WTC11 (cell line): ENCODE results near the gene SLC29A1. TPM values are rescaled to one million over a fixed set of nuclear protein-coding genes. Genes with fewer than 3 reads are reported as not detected.

Source experiments
- ATAC-seq: fragments of 200-7000 bp; cut with Tn5 transposase; 2 replicates; pipeline ENCODE4 v1.10.0; 2021; ENCODE audit warnings: mild to moderate bottlenecking, moderate library complexity
- CTCF ChIA-PET: fragments of 300-600 bp; sonication (Branson Sonifier 250); formaldehyde crosslinking; loops from one replicate; lab custom pipeline; 2021; ENCODE audit warnings: antibody characterized with exemption; lab: Charles Lee
- POLR2A ChIA-PET: fragments of 350-600 bp; sonication (Branson Sonifier 250); formaldehyde crosslinking; loops from one replicate; lab custom pipeline; 2021; ENCODE audit warnings: antibody characterized with exemption; lab: Charles Lee
- DNase-seq: peaks from one replicate; pipeline ENCODE4 v3.0.0; 2021; ENCODE audit warnings: low spot score
- H3K27ac Mint-ChIP-seq: 2 replicates; pipeline ENCODE4 v1.8.0; 2021; ENCODE audit warnings: mixed read lengths
- H3K27me3 Mint-ChIP-seq: 2 replicates; pipeline ENCODE4 v1.8.0; 2021; ENCODE audit warnings: low read depth, mild to moderate bottlenecking, moderate library complexity, mixed read lengths
- H3K36me3 Mint-ChIP-seq: 2 replicates; pipeline ENCODE4 v1.8.0; 2021; ENCODE audit warnings: mixed read lengths
- H3K4me1 Mint-ChIP-seq: 2 replicates; pipeline ENCODE4 v1.8.0; 2022; ENCODE audit warnings: mixed read lengths
- H3K4me3 Mint-ChIP-seq: 2 replicates; pipeline ENCODE4 v1.8.0; 2021; ENCODE audit warnings: mild to moderate bottlenecking, moderate library complexity, mixed read lengths
- H3K9me3 Mint-ChIP-seq: 2 replicates; pipeline ENCODE4 v1.8.0; 2021; ENCODE audit warnings: mixed read lengths
- ARID4B ChIP-seq: sonication (generic); formaldehyde crosslinking; IDR thresholded peaks from 2 replicates; pipeline ENCODE4 v1.8.0; 2023; ENCODE audit warnings: missing genetic modification reagents, mild to moderate bottlenecking, borderline replicate concordance
- CDX4 ChIP-seq: fragments of 250-450 bp; sonication (Bioruptor Pico); IDR thresholded peaks from 2 replicates; pipeline ENCODE4 v1.9.0; 2021; ENCODE audit warnings: moderate library complexity, mild to moderate bottlenecking, inconsistent platforms, borderline replicate concordance
- CTCF ChIP-seq: fragments of 200-600 bp; IDR thresholded peaks from 2 replicates; pipeline ENCODE4 v1.8.0; 2022; ENCODE audit warnings: antibody characterized with exemption
- EMX1 ChIP-seq: fragments of 250-450 bp; sonication (Bioruptor Pico); IDR thresholded peaks from 2 replicates; pipeline ENCODE4 v1.8.0; 2021; ENCODE audit warnings: mild to moderate bottlenecking
- FOXJ3 ChIP-seq: sonication (generic); formaldehyde crosslinking; IDR thresholded peaks from 2 replicates; pipeline ENCODE4 v1.9.0; 2021; ENCODE audit warnings: missing genetic modification reagents, mild to moderate bottlenecking, borderline replicate concordance
- FOXK1 ChIP-seq: sonication (generic); formaldehyde crosslinking; IDR thresholded peaks from 2 replicates; pipeline ENCODE4 v1.8.0; 2022; ENCODE audit warnings: mild to moderate bottlenecking, moderate library complexity, missing genetic modification reagents
- IRF2 ChIP-seq: sonication (generic); formaldehyde crosslinking; IDR thresholded peaks from 2 replicates; pipeline ENCODE4 v1.8.0; 2022; ENCODE audit warnings: low read depth, missing genetic modification reagents, borderline replicate concordance
- NFE2L1 ChIP-seq: sonication (generic); formaldehyde crosslinking; IDR thresholded peaks from 2 replicates; pipeline ENCODE4 v1.8.1; 2023; ENCODE audit warnings: missing genetic modification reagents
- ZBTB43 ChIP-seq: sonication (generic); formaldehyde crosslinking; IDR thresholded peaks from 2 replicates; pipeline ENCODE4 v1.8.1; 2023; ENCODE audit warnings: mild to moderate bottlenecking, missing genetic modification reagents
- ZNF263 ChIP-seq: sonication (generic); formaldehyde crosslinking; IDR thresholded peaks from 2 replicates; pipeline ENCODE4 v1.8.1; 2022; ENCODE audit warnings: low read depth, mild to moderate bottlenecking, moderate library complexity, missing genetic modification reagents
- ZNF281 ChIP-seq: sonication (generic); formaldehyde crosslinking; IDR thresholded peaks from 2 replicates; pipeline ENCODE4 v1.8.0; 2023; ENCODE audit warnings: mild to moderate bottlenecking, missing genetic modification reagents
- total RNA-seq: library from RNA; stranded (reverse); gene quantifications from 3 replicates; pipeline ENCODE4 v1.2.3, GENCODE V29; 2021

The SLC29A1 gene
- total RNA-seq, 1 experiment from 2014 or later: 139 TPM

GRCh38 chr6:44180406-44180805, 43.0 kb upstream of the SLC29A1 start:
- DNase-seq: no peak
- CTCF ChIA-PET: interaction anchor here (0.6 to 1.6 kb wide), 6 partner anchors 8 to 84 kb away, joined by 3 to 5 read pairs (median 4); partner anchors contain the start of gene SLC29A1

More at GRCh38 chr6:44180406-44180805, 43.0 kb upstream of the SLC29A1 start:
- ATAC-seq: no peak
- Mint-ChIP-seq H3K27ac (no peak overlapping the region), H3K27me3 (no peaks in the 10 kb centered on the region), H3K4me3 (no peak overlapping the region), H3K4me1 (peaks cover 28% of the 10 kb centered on the region), H3K36me3 (no peaks in the 10 kb centered on the region), H3K9me3 (no peaks in the 10 kb centered on the region)
- TF ChIP-seq EMX1 (no peak), FOXK1 (CRISPR knock-in tag) (no peak), ARID4B (CRISPR knock-in tag) (no peak), FOXJ3 (no peak), ZNF263 (CRISPR knock-in tag) (no peak), NFE2L1 (CRISPR knock-in tag) (no peak), IRF2 (CRISPR knock-in tag) (no peak), CDX4 (CRISPR knock-in tag) (no peak), ZBTB43 (no peak), ZNF281 (no peak), CTCF (no peak)
- POLR2A ChIA-PET: interaction anchor here (0.6 to 0.7 kb wide), 2 partner anchors 18 to 44 kb away, joined by 3 to 6 read pairs; no protein-coding TSS in a partner anchor
